Measurements from ENCODE around the gene SGIP1.

GRCh38 chr1:66596191-66596590 is 62.2 kb downstream of the SGIP1 start:
- no peak for TF ChIP-seq CTCF (IDR thresholded peaks at IDR 0.05; ENCODE audit: low read length)
- no peak for TF ChIP-seq EZH2 (optimal IDR thresholded peaks at IDR 0.05; ENCODE audit: low read depth, low read length)
- TF ChIP-seq EZH2phosphoT487 (IDR thresholded peaks at IDR 0.05; ENCODE audit: low read length), result no peak
